ENCODE measurements around the gene CCDC86.

CCDC86 gene

GRCh38 chr11:60854140-60854846, 12.4 kb downstream of the CCDC86 start:
- DNase-seq = no peak

GRCh38 chr11:60854847-60855725, 13.2 kb downstream of the CCDC86 start:
- DNase-seq = peak; percentile 46

GRCh38 chr11:60855726-60856633, 14.1 kb downstream of the CCDC86 start, which contains the start of gene PTGDR2:
TSS of gene PTGDR2 (minus strand) at chr11:60855950. CDS start at chr11:60853722, 2,228 bp downstream.
- peak; percentile 85 for DNase-seq

- no peak for DNase-seq
Measured at GRCh38 chr11:60857378-60858232, 15.7 kb downstream of the CCDC86 start.

- DNase-seq = no peak
Measured at GRCh38 chr11:60858236-60858635, 16.3 kb downstream of the CCDC86 start.

- DNase-seq = no peak
Measured at GRCh38 chr11:60858731-60859464, 17.0 kb downstream of the CCDC86 start.

GRCh38 chr11:60859616-60860250, 17.8 kb downstream of the CCDC86 start:
- no peak for DNase-seq

GRCh38 chr11:60860943-60861342, 19.0 kb downstream of the CCDC86 start:
- DNase-seq = peak; percentile 81

GRCh38 chr11:60862171-60862570, 20.3 kb downstream of the CCDC86 start:
- DNase-seq = no peak

- peak; percentile 19 for DNase-seq
Measured at GRCh38 chr11:60863550-60864521, 21.9 kb downstream of the CCDC86 start.

GRCh38 chr11:60864856-60865513, 23.1 kb downstream of the CCDC86 start:
- peak; percentile 63 for DNase-seq

GRCh38 chr11:60866911-60867870, 25.3 kb downstream of the CCDC86 start, which contains the start of gene ZP1:
TSS of gene ZP1 (plus strand) at chr11:60867542. CDS start at chr11:60867562, 20 bp downstream.
- peak; percentile 92 for DNase-seq

- DNase-seq = no peak
Measured at GRCh38 chr11:60867871-60868681, 26.2 kb downstream of the CCDC86 start.

- no peak for DNase-seq
Measured at GRCh38 chr11:60868682-60869450, 27.0 kb downstream of the CCDC86 start.

GRCh38 chr11:60869451-60869825, 27.5 kb downstream of the CCDC86 start:
- no peak for DNase-seq

- DNase-seq = peak; percentile 96
Measured at GRCh38 chr11:60870276-60870675, 28.4 kb downstream of the CCDC86 start.

All from NCI-H69 (cell line).